Hematopoietic multipotent progenitor cell (in vitro differentiated cells): Measurements from ENCODE around the gene ST7L. TPM values are rescaled to one million over a fixed set of nuclear protein-coding genes. Genes with fewer than 3 reads are reported as not detected.
A peak's percentile ranks its signal among the peaks of the same experiment; 100 is the strongest.

Experiments used
- DNase-seq, 3 donors: peaks; one replicate each; pipeline ENCODE4 v3.0.0-alpha.2; 2011 to 2015; ENCODE audit warnings: low read depth in 2 of 3, low spot score in 2 of 3
- total RNA-seq: library from RNA; depleted of rRNA; stranded (reverse); fragments of >200 nt; gene quantifications from one replicate; pipeline ENCODE4 v1.2.3, GENCODE V29; 2012

The ST7L gene
- total RNA-seq, 1 donor, result 19.4 TPM

GRCh38 chr1:112518186-112518585 is 100.8 kb downstream of the ST7L start:
- no peak for DNase-seq

GRCh38 chr1:112517646-112518045 is 101.3 kb downstream of the ST7L start:
- DNase-seq, result no peak

DNA sequence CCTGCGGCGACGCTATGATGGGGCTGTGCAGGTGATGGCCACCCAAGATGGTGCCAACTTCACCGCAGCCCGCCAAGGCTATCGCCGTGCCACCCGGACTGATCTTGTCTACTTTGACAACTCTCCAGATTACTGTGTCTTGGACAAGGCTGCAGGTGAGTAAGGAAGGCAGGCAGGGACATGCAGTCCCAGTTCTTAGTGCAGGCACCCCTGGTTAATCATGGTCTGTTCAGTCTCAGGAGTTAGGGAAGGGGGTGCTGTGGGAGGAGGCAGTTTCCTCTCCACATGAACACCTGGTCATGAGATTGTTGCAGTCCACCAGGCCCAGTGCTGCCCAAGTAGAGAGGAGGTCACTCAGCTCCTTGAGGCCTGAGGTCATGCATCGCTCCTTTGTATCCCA is 101.7 kb downstream of the ST7L start:
- no peak for DNase-seq

DNA sequence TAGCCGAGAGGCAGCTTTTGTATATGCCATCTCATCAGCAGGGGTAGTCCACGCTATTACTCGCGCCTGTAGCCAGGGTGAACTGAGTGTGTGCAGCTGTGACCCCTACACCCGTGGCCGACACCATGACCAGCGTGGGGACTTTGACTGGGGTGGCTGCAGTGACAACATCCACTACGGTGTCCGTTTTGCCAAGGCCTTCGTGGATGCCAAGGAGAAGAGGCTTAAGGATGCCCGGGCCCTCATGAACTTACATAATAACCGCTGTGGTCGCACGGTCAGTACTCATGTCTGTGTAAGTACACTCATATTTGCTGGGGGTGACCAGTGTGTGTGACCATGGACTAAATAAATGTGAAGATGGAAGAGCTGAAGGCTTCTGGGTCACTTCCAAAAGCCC is 102.8 kb downstream of the ST7L start:
- no peak for DNase-seq

- DNase-seq, result no peak
Observed at GRCh38 chr1:112515311-112516009, 103.5 kb downstream of the ST7L start.

- no peak for DNase-seq
Observed at GRCh38 chr1:112514901-112515300, 104.0 kb downstream of the ST7L start.

GRCh38 chr1:112513112-112513870 is 105.7 kb downstream of the ST7L start:
- no peak for DNase-seq

- no peak for DNase-seq
Observed at GRCh38 chr1:112511897-112512296, 107.0 kb downstream of the ST7L start.

- DNase-seq, result no peak
Observed at GRCh38 chr1:112510340-112510739, 108.6 kb downstream of the ST7L start.

GRCh38 chr1:112509660-112510178 is 109.2 kb downstream of the ST7L start:
- DNase-seq, result no peak

GRCh38 chr1:112509005-112509659 is 109.8 kb downstream of the ST7L start:
- peak in 2 of 3 donors; percentile 17 to 21 for DNase-seq

DNA sequence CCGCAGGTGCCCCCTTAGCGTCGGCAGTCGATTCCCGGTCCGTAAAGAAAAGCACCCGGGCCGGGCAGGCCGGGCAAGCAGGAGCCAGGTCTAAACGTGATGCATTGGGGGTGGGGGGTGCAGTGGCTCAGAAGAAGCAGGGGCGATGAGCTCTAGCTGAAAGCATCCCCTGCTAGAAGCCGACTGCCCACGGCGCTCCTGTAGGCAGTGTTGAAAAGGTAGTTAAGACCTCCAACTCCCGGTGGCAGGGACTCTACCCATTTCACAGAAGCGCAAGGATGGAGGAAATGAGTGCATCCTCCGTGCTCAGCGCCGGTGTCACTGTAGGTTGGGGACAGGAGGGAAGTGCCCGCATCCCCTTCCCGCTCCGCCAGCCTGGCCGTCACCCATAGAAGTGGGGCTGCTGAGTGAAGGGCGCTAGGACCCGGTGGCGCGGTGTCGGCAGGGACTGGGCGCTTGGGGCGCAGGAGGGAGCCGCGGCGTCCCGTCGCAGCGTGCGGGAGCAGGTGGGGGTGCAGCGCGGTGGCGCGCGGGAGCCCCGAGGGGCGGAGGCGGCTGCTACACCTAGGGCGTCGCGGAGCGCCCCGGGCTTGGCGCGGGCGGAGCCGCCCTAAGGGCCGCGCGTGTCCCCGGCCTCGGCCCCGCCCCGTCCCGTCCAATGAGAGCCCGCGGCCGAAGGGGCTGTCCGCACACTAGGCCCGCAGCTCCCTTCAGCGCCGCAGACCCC is 110.5 kb downstream of the ST7L start, which contains the start of gene WNT2B:
WNT2B (plus strand) TSS at position 688 of the 727 bp plus-strand sequence. CDS start 298 bp downstream, outside the sequence.
- DNase-seq, result peak; percentile 26 to 40 (median 28)

DNA sequence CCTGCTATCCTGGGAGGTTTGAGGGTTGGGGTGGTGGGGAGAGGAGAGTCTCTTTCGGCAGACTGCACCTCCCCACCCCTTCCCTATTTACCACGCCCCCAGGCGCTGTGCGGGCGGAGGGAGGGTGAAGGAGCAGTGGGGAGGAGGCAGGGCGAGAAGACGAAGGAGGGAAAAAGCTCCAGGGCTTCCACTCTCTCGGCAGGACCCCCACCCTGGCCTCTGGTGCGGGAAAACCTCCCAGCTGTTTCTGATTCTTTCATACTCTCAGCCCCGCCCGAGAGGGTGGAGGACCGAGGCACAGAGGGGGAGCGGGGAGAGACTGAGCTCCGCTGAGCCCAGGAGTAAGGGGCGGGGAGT is 111.0 kb downstream of the ST7L start:
- peak in 1 of 3 donors; percentile 34 for DNase-seq

- no peak for DNase-seq
Observed at GRCh38 chr1:112507336-112507735, 111.6 kb downstream of the ST7L start.

DNA sequence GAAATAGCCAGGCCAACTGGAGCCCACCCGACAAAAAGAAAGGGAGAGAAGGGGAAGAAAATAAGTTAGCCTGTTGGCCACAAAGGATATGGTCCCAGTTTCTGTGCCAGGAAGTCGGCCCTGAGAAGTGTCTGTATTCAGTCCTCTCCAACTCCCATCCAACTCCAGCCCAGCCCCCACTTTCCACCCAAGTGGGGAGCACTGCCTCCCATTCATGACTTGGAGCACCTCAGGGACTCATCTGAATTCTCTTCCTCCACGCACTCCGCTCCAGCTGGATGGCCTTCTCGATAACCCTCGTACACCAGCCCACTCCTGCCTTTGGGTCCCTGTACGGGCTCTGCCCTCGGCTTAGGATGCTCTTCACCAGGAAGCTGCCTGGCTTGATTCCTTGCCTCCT is 112.2 kb downstream of the ST7L start:
- DNase-seq, result no peak

DNA sequence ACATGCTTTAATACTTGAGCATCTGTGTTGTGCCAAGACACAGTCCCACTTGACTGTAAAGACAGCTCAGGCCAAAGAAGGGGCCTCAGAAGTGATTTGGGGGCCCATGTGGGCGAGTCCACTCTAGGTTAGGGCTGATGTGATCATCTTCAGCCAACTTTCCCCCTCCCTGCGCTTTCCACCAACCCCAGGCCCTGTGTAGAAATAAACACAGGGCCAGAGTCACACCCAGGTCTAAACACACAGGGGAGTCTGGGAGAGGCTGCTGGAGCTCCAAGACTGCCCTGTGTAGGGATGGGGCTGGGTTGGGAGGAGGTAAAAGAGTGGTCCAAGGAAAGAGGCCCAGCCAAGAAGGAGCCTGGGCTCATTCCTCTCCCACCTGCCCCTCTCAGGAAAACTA is 112.6 kb downstream of the ST7L start:
- DNase-seq, result no peak

- DNase-seq, result no peak
Observed at GRCh38 chr1:112505878-112506277, 113.1 kb downstream of the ST7L start.

DNA sequence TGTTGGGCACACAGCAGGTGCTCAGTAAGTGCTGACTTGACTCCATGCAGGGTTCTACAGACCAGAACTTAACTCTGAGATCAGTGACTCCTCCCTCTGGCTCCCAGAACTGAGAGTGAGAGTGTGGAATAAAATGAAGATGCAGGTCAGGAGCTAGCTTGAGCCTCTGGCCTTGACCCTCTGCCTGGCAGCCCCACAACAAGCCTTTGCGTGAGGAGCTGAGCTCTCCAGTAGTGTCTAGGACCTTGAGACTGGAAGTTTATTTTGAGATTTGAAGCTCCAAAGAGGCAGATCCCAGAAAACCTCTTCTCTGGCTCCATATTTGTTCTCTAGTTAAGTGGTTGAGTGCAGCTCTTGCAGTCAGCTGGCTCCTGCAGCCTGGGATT is 113.5 kb downstream of the ST7L start:
- DNase-seq, result no peak

DNA sequence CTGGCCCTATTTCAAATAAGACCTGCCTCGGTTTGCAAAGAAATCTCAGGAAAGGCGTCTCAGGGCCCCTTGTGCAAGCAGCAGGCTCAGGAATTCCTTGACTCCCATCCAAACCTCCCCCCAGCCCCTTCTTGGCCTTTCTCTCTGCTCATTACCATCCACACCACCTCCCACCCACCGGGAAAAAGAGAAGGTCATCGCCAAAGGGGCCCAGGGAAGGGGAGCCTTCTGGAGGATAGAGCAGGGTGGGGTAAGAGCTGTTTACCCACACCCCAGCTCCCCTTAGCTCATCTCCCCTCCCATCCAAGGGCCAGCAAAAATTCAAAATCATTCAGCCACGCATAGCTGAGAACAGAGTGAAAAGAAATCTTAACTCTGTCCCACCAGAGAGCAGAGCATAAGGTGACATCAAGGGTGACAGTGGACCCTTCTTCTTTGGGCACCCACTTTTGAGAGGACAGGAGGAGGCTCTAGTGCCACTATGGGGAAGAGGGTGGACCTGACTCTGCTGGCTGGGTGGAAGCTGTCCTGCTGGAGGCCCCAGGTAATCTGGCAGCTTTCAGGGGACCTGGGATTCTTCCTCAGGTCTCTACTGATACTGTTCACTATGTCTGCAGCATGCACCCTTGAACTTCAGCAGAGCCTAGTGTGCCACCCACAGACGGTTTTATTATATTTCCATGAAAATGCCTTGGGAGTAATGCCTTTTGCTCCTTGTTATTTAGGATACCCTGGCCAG is 114.1 kb downstream of the ST7L start:
- DNase-seq, result no peak

GRCh38 chr1:112504001-112504660 is 114.8 kb downstream of the ST7L start:
- no peak for DNase-seq
